ENCODE results near the gene HIVEP3. TPM values are rescaled to one million over a fixed set of nuclear protein-coding genes. Genes with fewer than 3 reads are reported as not detected.

The HIVEP3 gene
- total and polyA plus RNA-seq, 2 of the 13 experiments (the other 11 are each of a cell fraction or from before 2014, with no cell fraction given), result 0.05 TPM; not detected in 1

DNA sequence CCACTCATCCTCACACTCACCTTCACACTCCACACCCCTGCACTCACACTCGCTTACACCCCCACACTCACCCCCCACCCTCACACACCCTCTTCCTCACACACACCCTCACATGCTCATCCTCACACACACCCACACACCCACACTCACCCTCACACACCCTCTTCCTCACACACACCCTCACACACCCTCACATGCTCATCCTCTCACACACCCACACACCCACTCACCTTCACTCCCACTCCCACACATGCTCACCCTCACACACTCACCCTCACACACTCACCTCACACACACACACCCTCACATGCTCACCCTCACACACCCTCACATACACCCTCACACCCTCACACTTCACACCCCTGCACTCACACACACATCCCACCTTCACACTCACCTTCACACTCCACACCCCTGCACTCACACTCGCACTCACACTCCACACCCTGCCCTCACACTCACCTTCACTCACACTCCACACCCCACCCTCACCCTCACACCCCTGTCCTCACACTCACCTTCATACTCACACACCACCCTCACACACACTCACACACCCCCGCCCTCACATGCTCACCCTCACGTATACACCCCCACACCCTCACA, 391.7 kb downstream of the HIVEP3 start:
- ChIA-PET POLR2A (no interaction called here), CTCF (ENCODE audit: low intra/inter-chr PET ratio, low total read pairs) (no interaction called here)
- no peaks in the 10 kb centered on the region for H4K20me1 ChIP-seq (ENCODE audit: insufficient read depth, low read length)
- no TSS peak for BruUV-seq (replicated peaks)
- no peak overlapping the region for H3K27ac ChIP-seq (ENCODE audit: extremely low read length, insufficient read depth, low read length)
- WGBS (ENCODE audit: low lambda C conversion rate), result 69% methylated on average over 4 of the region's 4 CpGs
- no peak overlapping the region for H3K9ac ChIP-seq (ENCODE audit: insufficient read depth, low read depth, low read length)
- ATAC-seq, result no peak
- DNase-seq (ENCODE audit: low spot score), result no peak
- no peak for FAIRE-seq
- no peak for TF ChIP-seq ZNF777 (CRISPR knock-in tag; IDR thresholded peaks at IDR 0.05)
- TF ChIP-seq TP53 (CRISPR knock-in tag; conservative IDR thresholded peaks at IDR 0.05), result no peak
- no peak for TF ChIP-seq BCL6 (CRISPR knock-in tag; IDR thresholded peaks at IDR 0.05)
- no peak for TF ChIP-seq NCOA5 (CRISPR knock-in tag; IDR thresholded peaks at IDR 0.05)
- TF ChIP-seq, protein P1, sequence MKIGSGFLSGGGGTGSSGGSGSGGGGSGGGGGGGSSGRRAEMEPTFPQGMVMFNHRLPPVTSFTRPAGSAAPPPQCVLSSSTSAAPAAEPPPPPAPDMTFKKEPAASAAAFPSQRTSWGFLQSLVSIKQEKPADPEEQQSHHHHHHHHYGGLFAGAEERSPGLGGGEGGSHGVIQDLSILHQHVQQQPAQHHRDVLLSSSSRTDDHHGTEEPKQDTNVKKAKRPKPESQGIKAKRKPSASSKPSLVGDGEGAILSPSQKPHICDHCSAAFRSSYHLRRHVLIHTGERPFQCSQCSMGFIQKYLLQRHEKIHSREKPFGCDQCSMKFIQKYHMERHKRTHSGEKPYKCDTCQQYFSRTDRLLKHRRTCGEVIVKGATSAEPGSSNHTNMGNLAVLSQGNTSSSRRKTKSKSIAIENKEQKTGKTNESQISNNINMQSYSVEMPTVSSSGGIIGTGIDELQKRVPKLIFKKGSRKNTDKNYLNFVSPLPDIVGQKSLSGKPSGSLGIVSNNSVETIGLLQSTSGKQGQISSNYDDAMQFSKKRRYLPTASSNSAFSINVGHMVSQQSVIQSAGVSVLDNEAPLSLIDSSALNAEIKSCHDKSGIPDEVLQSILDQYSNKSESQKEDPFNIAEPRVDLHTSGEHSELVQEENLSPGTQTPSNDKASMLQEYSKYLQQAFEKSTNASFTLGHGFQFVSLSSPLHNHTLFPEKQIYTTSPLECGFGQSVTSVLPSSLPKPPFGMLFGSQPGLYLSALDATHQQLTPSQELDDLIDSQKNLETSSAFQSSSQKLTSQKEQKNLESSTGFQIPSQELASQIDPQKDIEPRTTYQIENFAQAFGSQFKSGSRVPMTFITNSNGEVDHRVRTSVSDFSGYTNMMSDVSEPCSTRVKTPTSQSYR (CRISPR knock-in tag; IDR thresholded peaks at IDR 0.05; ENCODE audit: borderline replicate concordance), result no peak
- TF ChIP-seq HOXA3 (CRISPR knock-in tag; IDR thresholded peaks at IDR 0.05), result no peak
- no peak for TF ChIP-seq HES4 (CRISPR knock-in tag; IDR thresholded peaks at IDR 0.05; ENCODE audit: borderline replicate concordance)
- no peak for TF ChIP-seq JUND (CRISPR knock-in tag; IDR thresholded peaks at IDR 0.05)
- no peak for TF ChIP-seq GZF1 (CRISPR knock-in tag; IDR thresholded peaks at IDR 0.05)
- no peak for TF ChIP-seq ZNF607 (CRISPR knock-in tag; IDR thresholded peaks at IDR 0.05; ENCODE audit: borderline replicate concordance)
- TF ChIP-seq MTF2 (CRISPR knock-in tag; IDR thresholded peaks at IDR 0.05; ENCODE audit: borderline replicate concordance), result no peak
- TF ChIP-seq ZNF644 (CRISPR knock-in tag; IDR thresholded peaks at IDR 0.05; ENCODE audit: low read depth), result no peak
- no peak for TF ChIP-seq ZNF776 (CRISPR knock-in tag; IDR thresholded peaks at IDR 0.05)
- TF ChIP-seq FOXO1 (CRISPR knock-in tag; IDR thresholded peaks at IDR 0.05), result no peak
- no peak for TF ChIP-seq NR2F6 (IDR thresholded peaks at IDR 0.05)
- no peak for TF ChIP-seq NR2F6 (CRISPR knock-in tag; IDR thresholded peaks at IDR 0.05)
- no peak for TF ChIP-seq SRY (CRISPR knock-in tag; IDR thresholded peaks at IDR 0.05)
- TF ChIP-seq ZNF569 (CRISPR knock-in tag; IDR thresholded peaks at IDR 0.05; ENCODE audit: borderline replicate concordance), result no peak
- peaks cover 12% of the 10 kb centered on the region for H3K9me3 ChIP-seq (ENCODE audit: low read length)
- peaks cover 5 to 7% of the 10 kb centered on the region in 2 experiments; a peak in 3 of 5 replicates for H3K27me3 ChIP-seq (ENCODE audit: control insufficient read depth in 1 of 2, insufficient read depth in 2 of 2, low read length in 2 of 2)
- H3K4me1 ChIP-seq (ENCODE audit: insufficient read depth, low read length), result no peaks in the 10 kb centered on the region
- intact Hi-C loops (cut with micrococcal nuclease; ENCODE audit: unreplicated experiment) (no loop called here), in situ Hi-C loops (cut with HindIII; ENCODE audit: extremely low pct_ligation_motif_present, low pct_unique_long_range_greater_than_20kb) (no loop called here)
- no peak overlapping the region for H3K4me2 ChIP-seq (ENCODE audit: low read depth, low read length)
- H3K79me2 ChIP-seq (ENCODE audit: insufficient read depth, low read length), result no peaks in the 10 kb centered on the region
- H3K4me3 ChIP-seq (replicated peaks in 1 of 3; ENCODE audit: insufficient read depth in 1 of 3, low read depth in 2 of 3, low read length in 3 of 3), result no peak overlapping the region
- no peaks in the 10 kb centered on the region for H3K36me3 ChIP-seq (replicated peaks in 1 of 2; ENCODE audit: control insufficient read depth in 1 of 2, insufficient read depth in 2 of 2, low read length in 2 of 2)
- H2AFZ ChIP-seq (ENCODE audit: low read length), result no peak overlapping the region

All from HepG2 (cell line).